ENCODE measurements around the gene IFITM2. TPM values are rescaled to one million over a fixed set of nuclear protein-coding genes. Genes with fewer than 3 reads are reported as not detected.
A peak's percentile ranks its signal among the peaks of the same experiment; 100 is the strongest.
"Not testable (repeated sequence)": the region's sequence is repeated elsewhere in the genome, so short reads cannot be mapped to it uniquely, and the experiment has no call there.

The IFITM2 gene
- polyA plus RNA-seq: 1,305 TPM

- H3K4me1 Mint-ChIP-seq: peaks cover 37 to 40% (median 39%) of the 10 kb centered on the region in 3 donors
- H3K36me3 Mint-ChIP-seq: not testable (repeated sequence)
- H3K27ac Mint-ChIP-seq: peak within 1 kb of the TSS; percentile 77 to 99 (median 96)
Observed at GRCh38 chr11:307766-308708, at the start of gene IFITM2. Gene IFITM2, plus strand, starts transcription at chr11:307816. Its CDS starts 377 bp downstream, at chr11:308193.

GRCh38 chr11:259413-259812 lies 48.2 kb upstream of the IFITM2 start:
- Mint-ChIP-seq H3K9me3 (peaks cover 0 to 4% (median 3%) of the 10 kb centered on the region in 3 donors), H3K27me3 (no peaks in the 10 kb centered on the region)

More at GRCh38 chr11:307766-308708, at the start of gene IFITM2:
- peak within 1 kb of the TSS; percentile 90 to 97 (median 96) for H3K4me3 Mint-ChIP-seq
- not testable (repeated sequence) for H3K9me3 Mint-ChIP-seq, H3K27me3 Mint-ChIP-seq

GRCh38 chr11:261624-262023 lies 46.0 kb upstream of the IFITM2 start:
- Mint-ChIP-seq H3K36me3 (no peaks in the 10 kb centered on the region), H3K27me3 (no peaks in the 10 kb centered on the region), H3K27ac (peak overlapping the region in 1 of 3 donors; percentile 39), H3K9me3 (peaks cover 0 to 4% (median 3%) of the 10 kb centered on the region in 3 donors), H3K4me3 (no peak overlapping the region), H3K4me1 (peaks cover 9 to 11% (median 10%) of the 10 kb centered on the region in 3 donors)

More at GRCh38 chr11:259413-259812, 48.2 kb upstream of the IFITM2 start:
- Mint-ChIP-seq H3K36me3 (no peaks in the 10 kb centered on the region), H3K4me3 (no peak overlapping the region), H3K4me1 (peaks cover 11 to 18% (median 14%) of the 10 kb centered on the region in 3 donors), H3K27ac (no peak overlapping the region)

- Mint-ChIP-seq H3K9me3 (peaks cover 0 to 2% (median 0%) of the 10 kb centered on the region in 3 donors), H3K4me1 (peaks cover 9 to 12% (median 11%) of the 10 kb centered on the region in 3 donors), H3K4me3 (peak overlapping the region in 3 of 4 donors; percentile 67 to 74 (median 74)), H3K27me3 (no peaks in the 10 kb centered on the region), H3K36me3 (no peaks in the 10 kb centered on the region), H3K27ac (peak overlapping the region; percentile 46 to 96 (median 95))
Observed at GRCh38 chr11:266676-267439, 40.8 kb upstream of the IFITM2 start.

GRCh38 chr11:267491-267994 lies 40.1 kb upstream of the IFITM2 start:
- Mint-ChIP-seq H3K4me1 (peaks cover 9 to 12% (median 12%) of the 10 kb centered on the region in 3 donors), H3K9me3 (no peaks in the 10 kb centered on the region), H3K4me3 (peak overlapping the region; percentile 88 to 97 (median 92)), H3K36me3 (no peaks in the 10 kb centered on the region), H3K27me3 (no peaks in the 10 kb centered on the region), H3K27ac (peak overlapping the region; percentile 95 to 98 (median 96))

- Mint-ChIP-seq H3K4me3 (peak overlapping the region; percentile 88 to 97 (median 92)), H3K27ac (peak overlapping the region; percentile 95 to 98 (median 96)), H3K4me1 (peaks cover 9 to 12% (median 12%) of the 10 kb centered on the region in 3 donors)
- H3K36me3 Mint-ChIP-seq, H3K27me3 Mint-ChIP-seq, H3K9me3 Mint-ChIP-seq: not testable (repeated sequence)
Observed at GRCh38 chr11:268716-269145, 38.9 kb upstream of the IFITM2 start.

- Mint-ChIP-seq H3K4me3 (peak overlapping the region; percentile 88 to 97 (median 92)), H3K4me1 (peaks cover 9 to 15% (median 12%) of the 10 kb centered on the region in 3 donors), H3K9me3 (no peaks in the 10 kb centered on the region), H3K27ac (peak overlapping the region; percentile 95 to 98 (median 96)), H3K36me3 (no peaks in the 10 kb centered on the region), H3K27me3 (no peaks in the 10 kb centered on the region)
Observed at GRCh38 chr11:269146-269890, 38.3 kb upstream of the IFITM2 start.

- H3K4me3 Mint-ChIP-seq: peak overlapping the region in 1 of 4 donors; percentile 14
- H3K4me1 Mint-ChIP-seq: peaks cover 14 to 24% (median 20%) of the 10 kb centered on the region in 3 donors
- H3K9me3 Mint-ChIP-seq: no peaks in the 10 kb centered on the region
Observed at GRCh38 chr11:270451-271318, 36.9 kb upstream of the IFITM2 start.

GRCh38 chr11:271319-271715 lies 36.3 kb upstream of the IFITM2 start:
- Mint-ChIP-seq H3K27me3 (no peaks in the 10 kb centered on the region), H3K4me1 (peaks cover 14 to 24% (median 22%) of the 10 kb centered on the region in 3 donors), H3K36me3 (no peaks in the 10 kb centered on the region), H3K9me3 (no peaks in the 10 kb centered on the region), H3K4me3 (no peak overlapping the region), H3K27ac (peak overlapping the region in 1 of 3 donors; percentile 94)

More at GRCh38 chr11:270451-271318, 36.9 kb upstream of the IFITM2 start:
- peak overlapping the region in 1 of 3 donors; percentile 98 for H3K27ac Mint-ChIP-seq
- no peaks in the 10 kb centered on the region for H3K36me3 Mint-ChIP-seq
- H3K27me3 Mint-ChIP-seq: no peaks in the 10 kb centered on the region

GRCh38 chr11:272195-272930 lies 35.3 kb upstream of the IFITM2 start:
- H3K4me3 Mint-ChIP-seq: no peak overlapping the region

GRCh38 chr11:272931-273198 lies 34.8 kb upstream of the IFITM2 start:
- H3K27me3 Mint-ChIP-seq: no peaks in the 10 kb centered on the region

More at GRCh38 chr11:272195-272930, 35.3 kb upstream of the IFITM2 start:
- peak overlapping the region in 1 of 3 donors; percentile 94 for H3K27ac Mint-ChIP-seq
- no peaks in the 10 kb centered on the region for H3K36me3 Mint-ChIP-seq
- no peaks in the 10 kb centered on the region for H3K27me3 Mint-ChIP-seq
- no peaks in the 10 kb centered on the region for H3K9me3 Mint-ChIP-seq
- H3K4me1 Mint-ChIP-seq: peaks cover 21 to 24% (median 22%) of the 10 kb centered on the region in 3 donors

GRCh38 chr11:276219-276618 lies 31.4 kb upstream of the IFITM2 start:
- H3K36me3 Mint-ChIP-seq: peaks cover 1% of the 10 kb centered on the region
- H3K4me3 Mint-ChIP-seq: peak overlapping the region in 2 of 4 donors; percentile 22 to 62
- H3K9me3 Mint-ChIP-seq: no peaks in the 10 kb centered on the region
- H3K27ac Mint-ChIP-seq: peak overlapping the region in 1 of 3 donors; percentile 57
- peaks cover 5% of the 10 kb centered on the region for H3K27me3 Mint-ChIP-seq
- H3K4me1 Mint-ChIP-seq: peaks cover 12 to 19% (median 16%) of the 10 kb centered on the region in 3 donors

More at GRCh38 chr11:272931-273198, 34.8 kb upstream of the IFITM2 start:
- Mint-ChIP-seq H3K4me3 (no peak overlapping the region), H3K4me1 (peaks cover 21 to 24% (median 23%) of the 10 kb centered on the region in 3 donors), H3K36me3 (no peaks in the 10 kb centered on the region), H3K27ac (no peak overlapping the region), H3K9me3 (no peaks in the 10 kb centered on the region)
